Esophagus squamous epithelium (tissue), 5 donors: ENCODE results near the gene CUBN. TPM values are rescaled to one million over a fixed set of nuclear protein-coding genes. Genes with fewer than 3 reads are reported as not detected.

Experiments
- DNase-seq: peaks from one replicate; lab custom pipeline; 2025; lab: John Stamatoyannopoulos, UW
- H3K27ac ChIP-seq, 4 donors: fragments of 200-600 bp; sonication (generic); one replicate each; pipeline ENCODE4 v1.5.1; 2016 to 2019; ENCODE audit warnings: mild to moderate bottlenecking in 1 of 4
- H3K27me3 ChIP-seq, 4 donors: fragments of 200-600 bp; sonication (generic); 1 replicate in 3 of 4; 2 replicates in 1 of 4; pipeline versions ENCODE4 v1.5.1 to v1.6.0; 2017 to 2021; ENCODE audit warnings: antibody characterized with exemption in 1 of 4
- H3K36me3 ChIP-seq, 3 donors: fragments of 200-600 bp; sonication (generic); one replicate each; pipeline ENCODE4 v1.5.1; 2016 to 2019
- H3K4me1 ChIP-seq, 3 donors: fragments of 200-600 bp; sonication (generic); one replicate each; pipeline ENCODE4 v1.5.1; 2017 to 2019
- H3K4me3 ChIP-seq, 4 donors: fragments of 200-600 bp; sonication (generic); 1 replicate in 3 of 4; 2 replicates in 1 of 4; pipeline ENCODE4 v1.5.1; 2016 to 2019; ENCODE audit warnings: mild to moderate bottlenecking in 2 of 4, moderate library complexity in 1 of 4
- H3K9me3 ChIP-seq, 3 donors: fragments of 200-600 bp; sonication (generic); one replicate each; pipeline ENCODE4 v1.5.1; 2016 to 2019
- POLR2A ChIP-seq, 4 donors: fragments of 450-650 bp; IDR thresholded peaks; one replicate each; pipeline ENCODE4 v1.6.1; 2017; ENCODE audit warnings: antibody characterized with exemption in 4 of 4, mild to moderate bottlenecking in 4 of 4, moderate library complexity in 3 of 4
- WGBS, 2 donors: methylation state at CpG; one replicate each; pipeline ENCODE4 v1.1.5; 2018; 5-methylcytosine and 5-hydroxymethylcytosine counted together
- intact Hi-C: fragments of 100-400 bp; cut with DNase I; formaldehyde crosslinking; loops from one replicate; pipeline ENCODE4 v1.15.0; 2022
- total RNA-seq, 4 donors: library from RNA; depleted of rRNA; stranded (reverse); fragments of >200 nt; gene quantifications; one replicate each; pipeline ENCODE4 v1.1.0, GENCODE V29; 2016
- TF ChIP-seq, protein P1 (sequence below), 6 experiments: fragments of 450-650 bp in 4 of 6; fragments of 200-600 bp in 2 of 6; sonication (generic) in 2 of 6; IDR thresholded peaks; one replicate each; pipeline ENCODE4 v1.5.1; 2016 to 2019; ENCODE audit warnings: antibody characterized with exemption in 6 of 6, mild to moderate bottlenecking in 4 of 6, moderate library complexity in 4 of 6
- donor health status: DM: yes; HTN: yes; CAD: no.

Gene CUBN
- total RNA-seq, 4 donors from 2014 or later = 0.15 to 0.83 (median 0.51) TPM

DNA sequence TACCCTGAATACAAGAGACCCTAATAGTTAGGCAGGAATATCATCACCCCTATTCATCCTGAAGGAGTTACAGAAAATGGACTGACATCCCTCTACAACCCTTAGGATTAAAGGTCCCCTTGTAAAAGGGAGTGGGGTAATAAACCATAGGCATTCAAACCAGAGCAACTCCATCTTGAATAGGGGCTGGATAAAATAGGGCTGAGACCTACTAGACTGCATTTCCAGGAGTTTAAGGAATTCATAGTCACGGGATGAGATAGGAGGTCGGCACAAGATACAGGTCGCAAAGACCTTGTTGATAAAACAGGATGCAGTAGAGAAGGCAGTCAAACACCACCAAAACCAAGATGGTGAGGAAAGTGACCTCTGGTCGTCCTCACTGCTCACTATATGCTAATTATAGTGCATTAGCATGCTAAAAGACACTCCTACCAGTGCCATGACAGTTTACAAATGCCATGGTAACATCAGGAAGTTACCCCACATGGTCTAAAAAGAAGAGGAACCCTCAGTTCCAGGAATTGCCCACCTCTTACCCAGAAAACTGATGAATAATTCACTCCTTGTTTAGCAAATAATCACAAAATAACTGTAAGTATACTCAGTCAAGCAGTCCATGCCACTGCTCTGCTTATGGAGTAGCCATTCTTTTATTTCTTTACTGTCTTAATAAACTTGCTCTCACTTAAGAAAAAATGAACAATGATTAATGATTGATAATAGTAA is 37.2 kb downstream of the CUBN start:
- Histone ChIP-seq H3K36me3 (no peaks in the 10 kb centered on the region), H3K4me1 (no peaks in the 10 kb centered on the region), H3K27me3 (no peaks in the 10 kb centered on the region), H3K9me3 (no peaks in the 10 kb centered on the region), H3K27ac (no peak overlapping the region), H3K4me3 (no peak overlapping the region)
- DNase-seq = no peak
- TF ChIP-seq, protein P1, sequence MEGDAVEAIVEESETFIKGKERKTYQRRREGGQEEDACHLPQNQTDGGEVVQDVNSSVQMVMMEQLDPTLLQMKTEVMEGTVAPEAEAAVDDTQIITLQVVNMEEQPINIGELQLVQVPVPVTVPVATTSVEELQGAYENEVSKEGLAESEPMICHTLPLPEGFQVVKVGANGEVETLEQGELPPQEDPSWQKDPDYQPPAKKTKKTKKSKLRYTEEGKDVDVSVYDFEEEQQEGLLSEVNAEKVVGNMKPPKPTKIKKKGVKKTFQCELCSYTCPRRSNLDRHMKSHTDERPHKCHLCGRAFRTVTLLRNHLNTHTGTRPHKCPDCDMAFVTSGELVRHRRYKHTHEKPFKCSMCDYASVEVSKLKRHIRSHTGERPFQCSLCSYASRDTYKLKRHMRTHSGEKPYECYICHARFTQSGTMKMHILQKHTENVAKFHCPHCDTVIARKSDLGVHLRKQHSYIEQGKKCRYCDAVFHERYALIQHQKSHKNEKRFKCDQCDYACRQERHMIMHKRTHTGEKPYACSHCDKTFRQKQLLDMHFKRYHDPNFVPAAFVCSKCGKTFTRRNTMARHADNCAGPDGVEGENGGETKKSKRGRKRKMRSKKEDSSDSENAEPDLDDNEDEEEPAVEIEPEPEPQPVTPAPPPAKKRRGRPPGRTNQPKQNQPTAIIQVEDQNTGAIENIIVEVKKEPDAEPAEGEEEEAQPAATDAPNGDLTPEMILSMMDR (IDR thresholded peaks at IDR 0.05) = no peak
- TF ChIP-seq POLR2A (IDR thresholded peaks at IDR 0.05) = no peak
- 88 to 89% methylated on average over 4 of the region's 4 CpGs for WGBS, 2 donors
- intact Hi-C loops = no loop called here

DNA sequence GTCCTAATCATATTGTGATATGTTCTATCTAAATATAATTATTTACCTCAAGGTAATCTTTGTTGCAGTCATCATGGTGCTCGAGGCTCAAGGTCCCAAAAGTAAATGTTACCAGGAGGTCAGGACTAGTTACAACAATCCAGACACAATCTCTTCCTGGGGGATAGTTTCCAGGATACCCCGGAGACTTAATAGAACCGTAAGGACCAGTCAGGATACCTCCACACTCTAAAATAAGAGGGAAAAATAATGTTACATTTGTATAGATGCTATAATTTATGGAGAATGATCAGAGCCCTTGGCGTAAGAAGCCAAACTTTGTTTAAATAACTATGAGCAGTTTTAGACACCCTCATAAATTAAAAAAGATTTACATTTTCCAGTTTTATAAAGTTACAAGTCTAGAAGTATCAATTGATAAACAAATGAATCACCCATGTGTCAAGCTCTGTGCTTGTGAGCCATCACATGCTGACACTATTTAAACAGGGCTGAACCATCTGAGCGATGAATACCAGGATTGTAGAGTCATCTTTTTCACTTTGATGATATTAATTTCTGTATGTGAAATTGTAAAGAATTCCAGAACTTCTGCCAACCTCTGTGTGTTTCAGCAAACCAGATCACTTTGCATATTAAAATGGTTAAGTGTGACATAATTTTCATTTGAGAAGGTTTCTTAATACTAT is 41.3 kb downstream of the CUBN start:
- no peak overlapping the region for H3K27ac ChIP-seq
- WGBS, 2 donors = 61 to 62% methylated on average over 5 of the region's 5 CpGs
- intact Hi-C loops = no loop called here
- H3K4me3 ChIP-seq = no peak overlapping the region
- DNase-seq = no peak
- H3K4me1 ChIP-seq = peaks cover 0 to 3% (median 0%) of the 10 kb centered on the region in 3 donors
- H3K9me3 ChIP-seq = no peaks in the 10 kb centered on the region
- TF ChIP-seq POLR2A (IDR thresholded peaks at IDR 0.05) = no peak
- TF ChIP-seq, protein P1 (IDR thresholded peaks at IDR 0.05) = no peak
- no peaks in the 10 kb centered on the region for H3K36me3 ChIP-seq
- H3K27me3 ChIP-seq = no peaks in the 10 kb centered on the region

DNA sequence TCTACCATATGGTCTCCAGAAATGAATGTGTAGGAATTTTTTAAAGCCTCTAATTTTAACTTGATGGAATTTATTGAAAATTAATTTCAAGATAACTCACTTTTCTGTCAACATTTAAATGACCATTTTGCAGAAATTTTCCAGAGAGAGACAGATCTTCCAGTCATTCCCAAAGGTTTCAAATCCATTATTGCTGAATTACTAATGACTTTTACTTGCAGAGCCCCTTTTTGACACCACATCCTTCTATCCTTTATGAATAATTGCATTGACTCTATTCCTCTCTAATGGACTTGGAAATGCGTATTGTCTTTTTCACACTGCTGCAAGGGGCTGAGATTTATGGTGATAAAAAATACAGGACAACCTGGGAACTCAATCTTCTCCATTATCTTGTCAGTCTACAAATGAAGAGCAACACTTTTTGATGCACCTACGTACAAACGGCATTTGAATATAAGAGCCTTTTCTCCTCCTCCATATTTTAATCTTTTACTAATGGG is 42.7 kb downstream of the CUBN start:
- WGBS, 2 donors = 95 to 96% methylated on average over 3 of the region's 3 CpGs
- no peak overlapping the region for H3K27ac ChIP-seq
- no peak overlapping the region for H3K4me3 ChIP-seq
- H3K4me1 ChIP-seq = peaks cover 0 to 3% (median 0%) of the 10 kb centered on the region in 3 donors
- H3K27me3 ChIP-seq = no peaks in the 10 kb centered on the region
- no peaks in the 10 kb centered on the region for H3K9me3 ChIP-seq
- no peaks in the 10 kb centered on the region for H3K36me3 ChIP-seq
- TF ChIP-seq, protein P1 (IDR thresholded peaks at IDR 0.05) = no peak
- no peak for TF ChIP-seq POLR2A (IDR thresholded peaks at IDR 0.05)
- intact Hi-C loops = no loop called here
- no peak for DNase-seq

DNA sequence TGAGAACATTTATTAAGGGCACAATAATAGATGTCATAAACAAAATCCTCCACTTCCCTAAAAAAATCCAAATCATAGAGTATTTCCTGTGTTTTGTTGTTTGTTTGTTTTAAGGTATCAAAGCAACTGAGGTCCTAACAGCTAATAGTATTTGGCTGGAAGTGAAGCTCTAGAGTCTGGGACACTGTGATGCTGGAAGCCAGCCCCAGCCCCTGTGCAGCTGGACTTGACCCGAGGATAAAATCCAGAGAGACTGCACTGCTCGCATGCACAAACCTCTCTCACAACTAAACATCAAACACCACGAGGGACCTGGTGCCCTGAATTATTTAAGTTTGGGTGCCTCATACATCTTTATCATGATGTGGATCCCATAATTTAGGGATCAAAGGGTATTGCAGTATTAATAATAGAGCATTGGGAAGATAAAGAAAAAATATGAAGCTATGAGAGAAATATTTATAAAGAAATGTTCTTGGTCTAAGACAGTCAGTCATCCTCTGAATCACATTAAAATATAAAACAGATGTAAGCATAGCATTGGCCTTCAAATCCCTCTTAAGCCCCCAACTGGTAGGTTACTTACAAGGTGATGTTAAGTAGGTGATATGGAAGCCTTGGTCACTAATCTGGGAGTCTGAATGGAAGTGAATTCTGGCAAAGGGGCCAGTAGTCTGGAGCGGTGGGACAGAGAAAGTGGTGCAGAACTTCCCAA is 44.4 kb downstream of the CUBN start:
- 63 to 65% methylated on average over 4 of the region's 4 CpGs for WGBS, 2 donors
- H3K4me1 ChIP-seq = peaks cover 0 to 3% (median 0%) of the 10 kb centered on the region in 3 donors
- H3K36me3 ChIP-seq = no peaks in the 10 kb centered on the region
- H3K9me3 ChIP-seq = no peaks in the 10 kb centered on the region
- no peak for TF ChIP-seq POLR2A (IDR thresholded peaks at IDR 0.05)
- TF ChIP-seq, protein P1 (IDR thresholded peaks at IDR 0.05) = no peak
- intact Hi-C loops = no loop called here
- H3K4me3 ChIP-seq = no peak overlapping the region
- no peak overlapping the region for H3K27ac ChIP-seq
- DNase-seq = no peak
- no peaks in the 10 kb centered on the region for H3K27me3 ChIP-seq
